GM18867 (cell line): ENCODE data around the gene TPPP.
"Not testable (repeated sequence)": the region's sequence is repeated elsewhere in the genome, so short reads cannot be mapped to it uniquely, and the experiment has no call there.

ENCODE experiments used
- ATAC-seq: cut with Tn5 transposase; IDR thresholded peaks from one replicate; pipeline ENCODE4 v1.9.1; 2021; ENCODE audit warnings: mild to moderate bottlenecking, moderate library complexity; ENCODE audit not compliant: unreplicated experiment

TPPP gene

GRCh38 chr5:693271-694041 is at the start of gene TPPP:
TSS of gene TPPP (minus strand) at chr5:693352. CDS start at chr5:678060, 15,292 bp downstream.
- ATAC-seq = peak; percentile 82

DNA sequence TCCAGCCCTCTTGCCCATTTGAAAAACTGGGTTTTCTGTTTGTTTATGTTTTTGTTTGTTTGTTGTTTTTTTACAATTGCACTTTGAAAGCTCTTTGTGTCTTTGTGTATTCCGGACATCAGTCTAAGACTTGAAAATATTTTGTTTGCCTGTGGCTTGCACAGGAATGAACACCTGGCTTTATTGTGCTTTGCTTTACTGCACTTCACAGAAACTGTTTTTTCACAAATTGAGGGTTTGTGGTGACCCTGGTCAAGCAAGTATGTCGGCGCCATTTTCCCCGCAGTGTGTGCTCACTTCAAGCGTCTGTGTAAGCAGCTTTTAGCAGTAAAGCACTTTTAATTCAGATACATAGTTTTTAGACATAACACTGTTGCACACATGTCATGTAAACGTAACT is 49.1 kb upstream of the TPPP start:
- ATAC-seq = not testable (repeated sequence)

- ATAC-seq = not testable (repeated sequence)
These were observed 41.0 kb upstream of the TPPP start for GRCh38 chr5:734145-734544.

GRCh38 chr5:732754-733454 is 39.8 kb upstream of the TPPP start:
- not testable (repeated sequence) for ATAC-seq

DNA sequence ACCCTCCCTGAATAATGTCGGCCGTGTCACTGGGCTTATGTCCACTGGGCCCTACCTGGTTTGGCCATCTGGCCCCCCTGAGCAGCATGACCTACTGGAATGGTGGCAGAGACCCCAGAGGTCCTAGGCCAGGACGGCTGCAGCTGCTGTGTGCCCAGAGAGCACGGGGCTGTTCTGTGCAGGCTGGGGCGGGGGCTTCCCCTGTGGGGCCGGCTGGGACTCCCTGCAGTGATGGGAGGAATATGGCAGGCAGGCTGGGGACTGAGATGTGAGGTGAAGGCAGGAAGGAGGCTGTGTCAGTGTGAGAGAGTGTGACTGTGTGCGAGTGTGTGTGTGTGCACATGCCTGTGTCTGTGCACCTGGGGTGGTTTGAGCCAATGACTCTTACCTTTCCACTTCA is 36.1 kb upstream of the TPPP start:
- ATAC-seq = not testable (repeated sequence)

- not testable (repeated sequence) for ATAC-seq
These were observed 33.9 kb upstream of the TPPP start for GRCh38 chr5:727087-727486.

DNA sequence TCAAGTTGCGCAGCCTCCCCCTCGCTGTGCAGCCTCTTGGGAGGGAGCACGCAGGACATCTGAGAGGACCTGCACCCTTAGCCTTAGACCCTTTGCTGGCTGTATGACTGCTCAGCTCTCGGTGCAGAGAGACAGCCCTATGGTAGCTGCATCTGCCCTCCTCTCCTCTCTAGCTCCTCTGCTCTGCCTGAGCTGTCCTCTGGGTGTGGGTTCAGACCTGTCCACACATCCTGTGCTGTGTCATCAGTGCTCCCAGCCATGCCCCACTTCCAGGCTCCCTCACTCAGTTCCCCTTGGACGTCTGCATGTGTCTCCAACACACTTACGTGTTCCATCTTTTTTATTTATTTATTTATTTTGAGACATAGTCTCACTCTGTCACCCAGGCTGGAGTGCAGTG is 30.7 kb upstream of the TPPP start:
- not testable (repeated sequence) for ATAC-seq

DNA sequence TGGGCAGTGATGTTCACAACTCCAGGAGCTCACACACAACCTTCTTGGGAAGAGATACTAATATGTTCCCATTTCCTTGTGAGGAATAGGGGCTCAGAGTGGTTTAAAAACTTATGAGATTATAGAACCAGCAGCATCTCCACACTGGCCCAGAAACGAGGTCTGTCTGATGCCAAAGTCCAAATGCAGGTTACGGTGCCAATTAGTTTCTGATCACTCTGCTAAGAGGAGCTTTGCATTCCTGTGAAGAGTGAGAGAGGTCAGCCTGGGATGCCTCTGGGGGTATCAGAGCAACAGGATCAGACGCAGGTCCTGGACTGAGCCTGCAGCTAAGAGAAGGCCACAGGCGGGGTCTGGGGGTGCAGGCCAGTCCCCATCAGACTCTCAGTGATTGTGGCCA is 30.2 kb upstream of the TPPP start:
- not testable (repeated sequence) for ATAC-seq

GRCh38 chr5:719379-719778 is 26.2 kb upstream of the TPPP start:
- ATAC-seq = not testable (repeated sequence)

GRCh38 chr5:717143-717542 is 24.0 kb upstream of the TPPP start:
- ATAC-seq = no peak

DNA sequence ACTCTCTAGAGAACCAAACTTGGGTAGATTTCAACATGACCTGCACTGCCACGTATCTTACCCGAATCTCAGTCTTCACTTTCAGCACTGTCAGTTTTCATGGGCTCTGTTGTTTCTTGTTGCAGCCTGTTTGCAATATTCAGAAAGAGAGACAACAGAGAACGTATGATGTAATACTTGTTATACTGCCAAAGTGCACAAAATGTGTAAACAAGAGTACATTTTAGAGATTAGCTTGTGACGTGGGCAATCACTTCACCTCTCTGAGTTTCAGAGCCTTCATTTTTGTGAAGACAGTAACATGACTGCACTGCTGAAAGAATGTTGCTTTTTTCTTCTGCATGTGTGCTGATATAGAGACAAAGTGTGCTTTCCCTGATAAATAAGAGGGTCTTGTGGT is 23.6 kb upstream of the TPPP start:
- ATAC-seq = not testable (repeated sequence)

DNA sequence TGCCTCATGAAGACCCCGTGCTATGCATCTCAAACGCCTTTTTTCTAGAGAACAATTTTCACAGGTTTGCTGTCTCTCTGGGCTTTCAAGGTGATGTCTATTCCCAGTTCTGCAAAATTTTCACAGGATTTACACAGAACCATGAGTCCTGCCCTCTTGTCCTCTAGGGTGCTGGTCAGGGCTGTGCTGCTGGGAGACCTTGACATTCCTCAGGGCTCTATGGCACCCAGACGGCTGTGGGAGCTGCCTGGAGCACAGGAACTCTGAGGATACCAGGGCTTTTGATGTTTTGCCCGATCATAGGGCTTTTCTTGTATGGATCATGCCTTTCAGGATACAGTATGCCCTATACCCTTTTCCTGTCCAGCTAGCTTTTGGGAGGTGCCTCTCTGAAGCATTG is 22.5 kb upstream of the TPPP start:
- not testable (repeated sequence) for ATAC-seq

DNA sequence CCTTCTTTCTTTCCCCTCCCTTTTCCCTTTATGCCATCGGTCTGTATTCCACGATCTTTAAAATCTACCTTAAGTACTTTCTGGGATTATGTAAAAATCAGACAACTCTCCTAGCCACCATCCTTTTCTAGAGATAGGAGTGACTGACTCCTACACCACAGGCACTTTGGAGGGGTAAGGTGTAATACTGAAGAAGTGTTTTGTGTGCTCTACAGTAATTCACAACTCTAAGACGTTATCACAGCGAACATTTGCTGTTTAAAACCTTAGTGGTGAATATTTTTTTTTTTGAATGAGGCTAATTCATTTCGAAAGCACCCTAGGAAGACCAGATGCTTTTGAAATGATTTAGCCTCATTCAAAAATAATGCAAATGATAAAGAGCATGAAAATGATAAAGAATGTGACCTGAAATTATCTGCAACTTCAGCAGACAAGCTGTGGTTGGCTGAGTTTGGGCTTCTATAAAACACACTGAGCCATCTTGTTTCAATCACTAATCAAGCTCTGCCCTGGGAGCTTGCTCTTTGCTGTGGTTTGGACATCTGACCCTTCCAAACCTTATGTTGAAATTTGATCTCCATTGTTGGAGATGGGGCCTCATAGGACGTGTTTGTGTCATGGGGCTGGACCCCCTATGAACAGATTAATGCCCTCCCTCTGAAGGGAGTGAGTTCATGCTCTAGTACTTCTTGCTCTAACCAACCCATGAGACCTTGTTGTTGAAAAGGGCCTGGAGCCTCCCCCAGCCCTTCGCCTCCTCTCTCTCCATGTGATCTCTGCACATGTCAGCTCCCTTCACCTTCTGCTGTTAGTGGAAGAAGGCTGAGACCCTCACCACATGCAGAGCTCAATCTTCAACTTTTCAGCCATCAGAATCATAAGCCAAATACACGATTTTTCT is 21.3 kb upstream of the TPPP start:
- not testable (repeated sequence) for ATAC-seq

GRCh38 chr5:713686-714085 is 20.5 kb upstream of the TPPP start:
- not testable (repeated sequence) for ATAC-seq

GRCh38 chr5:708848-709517 is 15.8 kb upstream of the TPPP start:
- not testable (repeated sequence) for ATAC-seq

DNA sequence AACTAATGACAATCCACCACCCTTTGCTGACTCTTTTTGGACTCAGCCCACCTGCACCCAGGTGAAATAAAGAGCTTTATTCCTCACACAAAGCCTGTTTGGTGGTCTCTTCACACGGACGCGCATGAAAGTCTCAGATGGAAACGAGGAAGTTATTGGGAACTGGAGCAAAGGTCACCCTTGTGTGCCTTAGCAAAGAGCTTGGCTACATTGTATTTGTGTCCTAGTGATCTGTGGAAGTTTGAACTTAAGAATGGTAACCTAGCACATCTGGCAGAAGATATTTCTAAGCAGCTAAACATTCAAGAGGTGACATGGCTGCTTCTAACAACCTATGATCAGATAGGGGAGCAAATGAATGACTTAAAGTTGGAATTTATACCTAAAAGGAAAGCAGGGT is 15.2 kb upstream of the TPPP start:
- not testable (repeated sequence) for ATAC-seq

- ATAC-seq = not testable (repeated sequence)
These were observed 13.0 kb upstream of the TPPP start for GRCh38 chr5:706127-706526.

DNA sequence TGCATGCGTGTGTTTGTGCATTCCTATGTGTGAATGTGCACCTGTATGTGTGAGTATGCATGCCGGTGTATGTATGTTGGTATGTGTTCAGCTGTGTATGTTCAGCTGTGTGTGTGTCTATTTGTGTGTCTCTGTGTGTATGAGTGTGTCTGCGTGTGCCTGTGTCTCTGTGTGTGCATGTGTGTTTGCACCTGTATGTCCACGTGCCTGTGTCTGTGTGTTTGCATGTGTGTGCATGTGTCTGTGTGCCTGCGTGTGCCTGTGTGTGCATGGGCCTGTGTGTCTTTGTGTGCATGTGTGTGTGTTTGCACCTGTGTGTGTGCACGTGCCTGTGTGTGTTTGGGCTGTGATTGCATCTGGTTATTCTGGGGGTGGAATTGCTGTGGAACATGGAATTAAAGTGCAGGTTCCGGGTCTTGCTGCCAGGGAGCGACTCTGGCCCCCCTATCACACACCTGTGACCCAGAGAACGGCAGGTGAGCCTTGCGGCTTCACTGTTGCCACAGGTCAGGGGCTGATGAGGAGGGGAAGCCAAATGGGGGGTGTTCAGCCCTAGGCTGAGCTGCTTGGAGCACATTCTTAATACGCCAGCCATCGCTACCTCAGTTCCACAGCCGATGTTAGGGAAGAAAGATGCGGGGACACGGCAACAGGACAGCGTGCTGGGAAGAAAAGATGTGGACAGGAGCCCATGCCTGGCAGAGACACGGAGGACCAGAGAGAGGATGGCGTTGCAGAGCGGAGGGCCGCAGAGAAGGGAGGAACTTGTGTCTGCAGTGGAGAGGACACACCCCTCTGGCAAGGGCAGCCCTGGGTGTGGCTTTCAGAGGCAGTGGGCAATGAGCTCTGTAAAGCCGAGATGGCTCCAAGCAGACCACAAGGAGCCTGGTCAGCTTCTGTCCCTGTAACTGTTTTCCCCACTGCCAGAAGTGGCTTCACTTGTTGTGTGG is 3.9 kb upstream of the TPPP start:
- ATAC-seq = not testable (repeated sequence)

DNA sequence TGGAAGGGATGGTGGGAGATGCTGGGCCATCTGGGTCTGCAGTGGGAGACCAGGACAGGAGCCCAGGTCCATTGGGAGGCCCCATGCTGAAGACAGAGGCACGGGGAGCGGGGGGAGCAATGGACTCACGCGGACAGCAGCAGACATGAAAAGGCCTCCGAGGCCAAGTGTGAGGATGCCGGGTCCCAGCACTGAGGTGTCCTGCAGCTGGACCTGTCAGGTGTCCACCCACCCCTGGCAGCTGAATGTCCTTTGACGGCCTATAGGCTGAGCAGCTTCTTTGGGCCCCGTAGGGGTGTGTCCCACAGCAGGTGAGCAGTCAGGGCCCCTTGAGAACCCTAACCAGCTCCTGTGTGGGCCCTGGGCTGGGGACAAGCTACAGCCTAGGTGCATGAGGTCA is 3.0 kb upstream of the TPPP start:
- not testable (repeated sequence) for ATAC-seq
